NCI-H1694 treated with DMSO at 0.1 percent for 48 hours (cell line): ENCODE results near the gene TMOD4.
A peak's percentile ranks its signal among the peaks of the same experiment; 100 is the strongest.
"Not testable (repeated sequence)": the region's sequence is repeated elsewhere in the genome, so short reads cannot be mapped to it uniquely, and the experiment has no call there.

Experiments used
- DNase-seq: peaks from one replicate; lab custom pipeline; 2025; lab: John Stamatoyannopoulos, UW

Gene TMOD4

GRCh38 chr1:151175863-151176262 is at the start of gene TMOD4:
Gene TMOD4 (minus strand): TSS chr1:151175981. CDS start chr1:151174875, 1,106 bp downstream.
- DNase-seq = peak; percentile 36

GRCh38 chr1:151222130-151222529 is 46.3 kb upstream of the TMOD4 start:
- peak; percentile 49 for DNase-seq

GRCh38 chr1:151221616-151222015 is 45.8 kb upstream of the TMOD4 start:
- DNase-seq = no peak

- no peak for DNase-seq
Observed at GRCh38 chr1:151213560-151213959, 37.8 kb upstream of the TMOD4 start.

GRCh38 chr1:151211972-151212705 is 36.4 kb upstream of the TMOD4 start:
- DNase-seq = no peak

- no peak for DNase-seq
Observed at GRCh38 chr1:151210830-151211229, 35.0 kb upstream of the TMOD4 start.

GRCh38 chr1:151205381-151205965 is 29.7 kb upstream of the TMOD4 start:
- not testable (repeated sequence) for DNase-seq

GRCh38 chr1:151199873-151200581 is 24.2 kb upstream of the TMOD4 start:
- no peak for DNase-seq

- peak; percentile 99 for DNase-seq
Observed at GRCh38 chr1:151198254-151199127, 22.7 kb upstream of the TMOD4 start, which contains the start of gene PIP5K1A. Gene PIP5K1A (plus strand): TSS chr1:151198552. CDS start chr1:151198997, 445 bp downstream.

GRCh38 chr1:151197863-151198253 is 22.1 kb upstream of the TMOD4 start:
- DNase-seq = peak; percentile 47

- DNase-seq = peak; percentile 95
Observed at GRCh38 chr1:151196292-151196800, 20.6 kb upstream of the TMOD4 start.

GRCh38 chr1:151194894-151195594 is 19.3 kb upstream of the TMOD4 start:
- not testable (repeated sequence) for DNase-seq

GRCh38 chr1:151193856-151194255 is 18.1 kb upstream of the TMOD4 start:
- no peak for DNase-seq

GRCh38 chr1:151193304-151193703 is 17.5 kb upstream of the TMOD4 start:
- DNase-seq = no peak

- DNase-seq = no peak
Observed at GRCh38 chr1:151192047-151192446, 16.3 kb upstream of the TMOD4 start.

- DNase-seq = peak; percentile 96
Observed at GRCh38 chr1:151189637-151190445, 14.1 kb upstream of the TMOD4 start, which contains the start of gene VPS72. Gene VPS72 (minus strand): TSS chr1:151190197. CDS start chr1:151190121, 76 bp downstream.

- not testable (repeated sequence) for DNase-seq
Observed at GRCh38 chr1:151188667-151189066, 12.9 kb upstream of the TMOD4 start.

GRCh38 chr1:151187205-151187604 is 11.4 kb upstream of the TMOD4 start:
- no peak for DNase-seq

GRCh38 chr1:151184211-151184610 is 8.4 kb upstream of the TMOD4 start:
- DNase-seq = no peak

GRCh38 chr1:151176514-151177045 is 799 bp upstream of the TMOD4 start:
- DNase-seq = no peak
